Suprapubic skin (tissue), 4 donors: ENCODE results near the gene ANKRD22.

Experiments
- EP300 ChIP-seq: sonication (generic); formaldehyde crosslinking; IDR thresholded peaks from one replicate; pipeline ENCODE4 v1.6.1; 2017; ENCODE audit warnings: antibody characterized with exemption
- POLR2A ChIP-seq, 2 donors: fragments of 450-650 bp; IDR thresholded peaks; one replicate each; pipeline ENCODE4 v1.6.1; 2017; ENCODE audit warnings: antibody characterized with exemption in 2 of 2, mild to moderate bottlenecking in 2 of 2, moderate library complexity in 2 of 2
- POLR2AphosphoS5 ChIP-seq, 3 donors: sonication (generic); formaldehyde crosslinking; IDR thresholded peaks; one replicate each; pipeline ENCODE4 v1.6.1; 2017; ENCODE audit warnings: antibody characterized with exemption in 3 of 3
- TF ChIP-seq, protein P1 (sequence below), 2 donors: fragments of 200-600 bp in 1 of 2; fragments of 450-650 bp in 1 of 2; sonication (generic) in 1 of 2; IDR thresholded peaks; one replicate each; pipeline ENCODE4 v1.5.1; 2016 to 2019; ENCODE audit warnings: antibody characterized with exemption in 2 of 2, mild to moderate bottlenecking in 1 of 2, moderate library complexity in 1 of 2

DNA sequence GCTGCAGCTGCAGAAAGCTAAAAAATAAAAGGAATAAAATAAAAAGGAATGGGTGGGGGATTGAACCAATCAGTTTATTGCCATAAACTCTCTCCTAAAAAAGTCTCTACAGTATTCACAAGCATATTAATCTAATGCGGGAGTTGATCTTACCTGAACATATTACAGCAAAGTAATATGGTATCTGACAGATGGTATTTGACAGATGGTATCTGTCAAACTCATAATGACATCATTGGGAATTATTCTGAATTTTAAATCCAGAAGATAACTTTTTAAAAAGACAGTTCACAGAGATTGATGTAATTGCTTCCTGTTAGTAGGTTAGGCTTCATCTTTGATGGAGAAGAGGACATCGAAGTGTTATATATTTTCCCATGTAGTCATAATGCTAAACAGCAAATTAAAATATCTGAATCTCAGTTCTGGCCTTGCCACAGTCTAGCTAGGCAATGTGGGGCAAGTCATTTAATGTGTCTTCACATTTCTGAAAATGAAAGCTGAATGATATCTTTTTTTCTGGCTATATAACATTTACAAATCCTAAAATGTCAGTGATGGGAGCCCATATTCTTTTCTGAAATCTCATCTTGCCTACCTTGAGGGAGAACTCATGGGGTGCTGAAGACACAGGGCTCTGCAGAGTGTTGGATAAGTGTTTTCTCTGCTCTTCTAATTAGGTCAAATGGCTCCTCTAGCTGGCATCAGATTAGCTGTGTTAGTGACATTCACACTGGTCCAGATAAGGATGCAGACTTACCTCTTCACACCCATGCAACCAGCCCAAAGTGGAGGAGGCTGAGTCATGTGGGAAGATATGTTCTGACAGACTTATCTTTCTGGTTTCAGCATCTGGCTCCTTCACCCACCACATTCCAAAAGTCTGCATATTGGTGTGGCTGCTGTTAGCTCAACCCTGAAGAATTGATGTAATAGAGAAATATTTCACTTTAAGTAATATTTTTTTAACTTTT lies 51.2 kb downstream of the ANKRD22 start:
- TF ChIP-seq EP300 (no peak), POLR2AphosphoS5 (IDR thresholded peaks at IDR 0.05) (no peak), POLR2A (IDR thresholded peaks at IDR 0.05) (no peak)
- TF ChIP-seq, protein P1, sequence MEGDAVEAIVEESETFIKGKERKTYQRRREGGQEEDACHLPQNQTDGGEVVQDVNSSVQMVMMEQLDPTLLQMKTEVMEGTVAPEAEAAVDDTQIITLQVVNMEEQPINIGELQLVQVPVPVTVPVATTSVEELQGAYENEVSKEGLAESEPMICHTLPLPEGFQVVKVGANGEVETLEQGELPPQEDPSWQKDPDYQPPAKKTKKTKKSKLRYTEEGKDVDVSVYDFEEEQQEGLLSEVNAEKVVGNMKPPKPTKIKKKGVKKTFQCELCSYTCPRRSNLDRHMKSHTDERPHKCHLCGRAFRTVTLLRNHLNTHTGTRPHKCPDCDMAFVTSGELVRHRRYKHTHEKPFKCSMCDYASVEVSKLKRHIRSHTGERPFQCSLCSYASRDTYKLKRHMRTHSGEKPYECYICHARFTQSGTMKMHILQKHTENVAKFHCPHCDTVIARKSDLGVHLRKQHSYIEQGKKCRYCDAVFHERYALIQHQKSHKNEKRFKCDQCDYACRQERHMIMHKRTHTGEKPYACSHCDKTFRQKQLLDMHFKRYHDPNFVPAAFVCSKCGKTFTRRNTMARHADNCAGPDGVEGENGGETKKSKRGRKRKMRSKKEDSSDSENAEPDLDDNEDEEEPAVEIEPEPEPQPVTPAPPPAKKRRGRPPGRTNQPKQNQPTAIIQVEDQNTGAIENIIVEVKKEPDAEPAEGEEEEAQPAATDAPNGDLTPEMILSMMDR (IDR thresholded peaks at IDR 0.05): no peak
